SK-N-SH (cell line): Measurements from ENCODE around the gene CIT. TPM values are rescaled to one million over a fixed set of nuclear protein-coding genes. Genes with fewer than 3 reads are reported as not detected.
"Not testable (repeated sequence)": the region's sequence is repeated elsewhere in the genome, so short reads cannot be mapped to it uniquely, and the experiment has no call there.

Experiments
- CTCF ChIA-PET: fragments of 300-600, 350-600 bp; formaldehyde crosslinking; extraction: SDS; loops from one replicate; lab custom pipeline; 2021; lab: Yijun Ruan, JAX
- POLR2A ChIA-PET: fragments of 350-600 bp; sonication (Branson Sonifier 250); formaldehyde crosslinking; extraction: SDS; loops from one replicate; lab custom pipeline; 2020; ENCODE audit warnings: antibody characterized with exemption, inconsistent platforms; lab: Yijun Ruan, JAX
- DNase-seq: peaks from one replicate; pipeline ENCODE4 v3.0.0; 2012
- H2AFZ ChIP-seq: fragments of 200-600 bp; sonication (generic); 2 replicates; pipeline ENCODE4 v1.8.1; 2016; ENCODE audit warnings: antibody characterized with exemption, mild to moderate bottlenecking, low read depth
- H3F3A ChIP-seq: fragments of 200-600 bp; sonication (generic); replicated peaks from 2 replicates; pipeline ENCODE3; 2016; ENCODE audit warnings: antibody characterized with exemption, mild to moderate bottlenecking; ENCODE audit not compliant: insufficient read depth
- H3K27ac ChIP-seq, 2 experiments: fragments of 200-500 bp in 1 of 2; fragments of 200-600 bp in 1 of 2; sonication (Bioruptor generic) in 1 of 2; sonication (generic), shearing (Covaris generic) in 1 of 2; 2 replicates each; pipeline versions ENCODE4 v1.5.1 to v1.6.1; 2014 to 2016; ENCODE audit warnings: low read depth in 2 of 2, inconsistent platforms in 1 of 2, low read length in 1 of 2, mild to moderate bottlenecking in 1 of 2, mixed read lengths in 1 of 2
- H3K27me3 ChIP-seq: fragments of 200-600 bp; sonication (generic), shearing (Covaris generic); 2 replicates; pipeline ENCODE4 v1.6.1; 2016; ENCODE audit warnings: mixed run types; ENCODE audit not compliant: insufficient read depth
- H3K36me3 ChIP-seq, 2 experiments: fragments of 200-500 bp in 1 of 2; fragments of 200-600 bp in 1 of 2; sonication (Bioruptor generic) in 1 of 2; sonication (generic) in 1 of 2; replicated peaks in 1 of 2; 2 replicates each; pipeline versions ENCODE3 to v1.5.1; 2014 to 2016; ENCODE audit warnings: low read length in 1 of 2, mild to moderate bottlenecking in 1 of 2; ENCODE audit not compliant: insufficient read depth in 2 of 2, control insufficient read depth in 1 of 2
- H3K4me1 ChIP-seq, 2 experiments: fragments of 200-500 bp in 1 of 2; fragments of 200-600 bp in 1 of 2; sonication (Bioruptor generic) in 1 of 2; sonication (generic), shearing (Covaris generic) in 1 of 2; 2 replicates each; pipeline versions ENCODE4 v1.5.1 to v1.6.1; 2014 to 2016; ENCODE audit warnings: low read depth in 1 of 2, low read length in 1 of 2, mixed run types in 1 of 2; ENCODE audit not compliant: insufficient read depth in 2 of 2, control insufficient read depth in 1 of 2
- H3K4me2 ChIP-seq: fragments of 200-600 bp; sonication (generic), shearing (Covaris generic); 2 replicates; pipeline ENCODE4 v1.6.1; 2017; ENCODE audit warnings: mixed run types
- H3K4me3 ChIP-seq, 2 experiments: fragments of 200-500 bp in 1 of 2; fragments of 200-600 bp in 1 of 2; sonication (Bioruptor generic) in 1 of 2; sonication (generic), shearing (Covaris generic) in 1 of 2; 2 replicates each; pipeline versions ENCODE4 v1.5.1 to v1.8.1; 2014 to 2016; ENCODE audit warnings: low read depth in 2 of 2, inconsistent platforms in 1 of 2, low read length in 1 of 2, mild to moderate bottlenecking in 1 of 2, mixed read lengths in 1 of 2, moderate library complexity in 1 of 2
- H3K79me2 ChIP-seq: fragments of 200-600 bp; sonication (generic); 2 replicates; pipeline ENCODE4 v1.8.1; 2017; ENCODE audit warnings: mild to moderate bottlenecking; ENCODE audit not compliant: insufficient read depth
- H3K9ac ChIP-seq: fragments of 200-600 bp; sonication (generic); 2 replicates; pipeline ENCODE4 v1.6.1; 2017; ENCODE audit warnings: mixed run types
- H3K9me2 ChIP-seq: fragments of 200-600 bp; sonication (generic); 2 replicates; pipeline ENCODE4 v1.6.1; 2017; ENCODE audit warnings: mixed run types
- H3K9me3 ChIP-seq: fragments of 200-600 bp; sonication (generic); 2 replicates; pipeline ENCODE4 v1.6.1; 2017; ENCODE audit warnings: mixed run types, mild to moderate bottlenecking, moderate library complexity
- H4K20me1 ChIP-seq: fragments of 200-600 bp; sonication (generic); 2 replicates; pipeline ENCODE4 v1.6.1; 2017; ENCODE audit warnings: mild to moderate bottlenecking, mixed run types; ENCODE audit not compliant: insufficient read depth
- CTCF ChIP-seq: fragments of 200-600 bp; sonication (generic); IDR thresholded peaks from 2 replicates; pipeline ENCODE4 v1.6.1; 2017; ENCODE audit warnings: antibody characterized with exemption, mild to moderate bottlenecking, moderate library complexity
- ELF1 ChIP-seq: IDR thresholded peaks from 2 replicates; pipeline ENCODE4 v1.4.0; 2012
- FOXJ3 ChIP-seq: sonication (generic); formaldehyde crosslinking; IDR thresholded peaks from 2 replicates; pipeline ENCODE4 v1.5.1; 2020; ENCODE audit warnings: mild to moderate bottlenecking, missing genetic modification reagents
- FOXM1 ChIP-seq: IDR thresholded peaks from 2 replicates; pipeline ENCODE4 v1.4.0; 2012; ENCODE audit warnings: low read depth, mild to moderate bottlenecking
- GATA2 ChIP-seq: sonication (generic); formaldehyde crosslinking; IDR thresholded peaks from 2 replicates; pipeline ENCODE4 v1.5.0; 2020; ENCODE audit warnings: mild to moderate bottlenecking, missing genetic modification reagents
- MEF2A ChIP-seq: IDR thresholded peaks from 2 replicates; pipeline ENCODE4 v1.4.0; 2012; ENCODE audit warnings: low read depth, borderline replicate concordance
- POLR2AphosphoS5 ChIP-seq: IDR thresholded peaks from 2 replicates; pipeline ENCODE4 v1.6.1; 2012; ENCODE audit warnings: low read depth, low read length
- RCOR1 ChIP-seq: fragments of 150-350 bp; IDR thresholded peaks from 2 replicates; pipeline ENCODE4 v1.6.1; 2017; ENCODE audit warnings: antibody characterized with exemption, low read length
- RFX5 ChIP-seq: IDR thresholded peaks from 2 replicates; pipeline ENCODE4 v1.6.1; 2012; ENCODE audit warnings: mild to moderate bottlenecking, improper control_type of control experiment, low read length
- SIN3A ChIP-seq: IDR thresholded peaks from 2 replicates; pipeline ENCODE4 v1.6.1; 2012; ENCODE audit warnings: low read depth, mild to moderate bottlenecking, low read length, moderate library complexity, borderline replicate concordance
- TAF1 ChIP-seq: IDR thresholded peaks from 2 replicates; pipeline ENCODE4 v1.6.1; 2012; ENCODE audit warnings: low read depth, mild to moderate bottlenecking, low read length, moderate library complexity, borderline replicate concordance
- TCF12 ChIP-seq: IDR thresholded peaks from 2 replicates; pipeline ENCODE4 v1.4.0; 2012
- WGBS: methylation state at CpG from one replicate; pipeline ENCODE4 v1.1.6; 2017; ENCODE audit warnings: low lambda C conversion rate; 5-methylcytosine and 5-hydroxymethylcytosine counted together
- polyA plus RNA-seq, 3 experiments: library from polyadenylated mRNA; depleted of rRNA; stranded (reverse); fragments of >200 nt; gene quantifications; 2 replicates each; pipeline ENCODE4 v1.2.3, GENCODE V29; 2012

CIT gene
- polyA plus RNA-seq, 1 of the 3 experiments (the other 2 are of a cell fraction): 7.7 TPM

- H3K27me3 ChIP-seq: no peaks in the 10 kb centered on the region
- no peak overlapping the region for H3K4me3 ChIP-seq
- H3K79me2 ChIP-seq: no peaks in the 10 kb centered on the region
- 94% methylated on average over 4 of the region's 4 CpGs for WGBS
- no peak overlapping the region for H3K27ac ChIP-seq
- TF ChIP-seq GATA2: no peak
- TF ChIP-seq TCF12: no peak
- no peak for TF ChIP-seq POLR2AphosphoS5
- no peak for TF ChIP-seq FOXJ3 (CRISPR knock-in tag)
- no peak overlapping the region for H3K9ac ChIP-seq
- CTCF ChIA-PET: interaction anchor here (2.3 to 3.0 kb wide), 2 partner anchors 17 to 69 kb away, joined by 8 to 11 read pairs; no protein-coding TSS in a partner anchor
- H3K4me2 ChIP-seq: no peak overlapping the region
- H3K9me3 ChIP-seq: no peaks in the 10 kb centered on the region
- H3K4me1 ChIP-seq: 0 out of 4 replicates have a peak, but pooled peaks cover 0 to 3% of the 10 kb centered on the region in 2 experiments
- H3K36me3 ChIP-seq: peaks cover 21 to 23% of the 10 kb centered on the region in 2 experiments
- H2AFZ ChIP-seq: no peak overlapping the region
- DNase-seq: no peak
- no peaks in the 10 kb centered on the region for H3F3A ChIP-seq
- H3K9me2 ChIP-seq: no peaks in the 10 kb centered on the region
- POLR2A ChIA-PET: no interaction called here
- no peaks in the 10 kb centered on the region for H4K20me1 ChIP-seq
Observed at GRCh38 chr12:119711693-119712092, 165.4 kb downstream of the CIT start.

- Histone ChIP-seq H3K27me3 (no peaks in the 10 kb centered on the region), H3K79me2 (no peaks in the 10 kb centered on the region), H3K4me2 (no peak overlapping the region), H3K36me3 (peaks cover 23 to 25% of the 10 kb centered on the region in 2 experiments), H3F3A (peaks cover 3% of the 10 kb centered on the region), H2AFZ (no peak overlapping the region), H3K27ac (no peak overlapping the region), H3K9me3 (no peaks in the 10 kb centered on the region), H4K20me1 (no peaks in the 10 kb centered on the region), H3K9ac (no peak overlapping the region), H3K4me3 (no peak overlapping the region), H3K4me1 (no peaks in the 10 kb centered on the region), H3K9me2 (no peaks in the 10 kb centered on the region)
- no peak for DNase-seq
- TF ChIP-seq ELF1 (no peak), GATA2 (no peak), SIN3A (no peak), RCOR1 (no peak), RFX5 (no peak), TAF1 (no peak), MEF2A (no peak)
- ChIA-PET POLR2A (no interaction called here), CTCF (interaction anchor here (2.3 to 3.0 kb wide), 2 partner anchors 16 to 70 kb away, joined by 8 to 11 read pairs; no protein-coding TSS in a partner anchor)
- WGBS: 96% methylated on average over 15 of the region's 15 CpGs
Observed at GRCh38 chr12:119710965-119711551, 166.1 kb downstream of the CIT start.

- Histone ChIP-seq H3K27ac (no peak overlapping the region), H3K27me3 (no peaks in the 10 kb centered on the region), H3K9ac (no peak overlapping the region), H3K4me1 (no peaks in the 10 kb centered on the region), H3K36me3 (peaks cover 23 to 25% of the 10 kb centered on the region in 2 experiments), H4K20me1 (no peaks in the 10 kb centered on the region), H3K9me3 (no peaks in the 10 kb centered on the region), H3K4me3 (no peak overlapping the region), H3K9me2 (no peaks in the 10 kb centered on the region), H3K79me2 (no peaks in the 10 kb centered on the region), H3K4me2 (no peak overlapping the region), H3F3A (peaks cover 3% of the 10 kb centered on the region), H2AFZ (no peak overlapping the region)
- no peak for DNase-seq
- WGBS: 94% methylated on average over 11 of the region's 11 CpGs
- no peak for TF ChIP-seq ELF1
- no peak for TF ChIP-seq CTCF
- no peak for TF ChIP-seq FOXM1
- ChIA-PET CTCF (interaction anchor here (3.0 kb wide), 1 partner anchor 16 kb away, joined by 11 read pairs; no protein-coding TSS in a partner anchor), POLR2A (no interaction called here)
Observed at GRCh38 chr12:119710374-119710964, 166.7 kb downstream of the CIT start.

- H3K27me3 ChIP-seq, H2AFZ ChIP-seq, H3K27ac ChIP-seq, H3F3A ChIP-seq, POLR2A ChIA-PET, H3K4me2 ChIP-seq, H3K9me2 ChIP-seq, H4K20me1 ChIP-seq, H3K79me2 ChIP-seq, DNase-seq, H3K4me1 ChIP-seq, H3K9me3 ChIP-seq, H3K9ac ChIP-seq, H3K4me3 ChIP-seq: not testable (repeated sequence)
- WGBS: 70% methylated on average over 1 of the region's 1 CpG
- CTCF ChIA-PET: interaction anchor here (1.7 kb wide), 1 partner anchor 11 kb away, joined by 3 read pairs; no protein-coding TSS in a partner anchor
- H3K36me3 ChIP-seq: peaks cover 9 to 16% of the 10 kb centered on the region in 2 experiments
Observed at GRCh38 chr12:119706427-119706826, 170.7 kb downstream of the CIT start.
